Testis (tissue), 3 donors: ENCODE data around the gene IRF2BPL. TPM values are rescaled to one million over a fixed set of nuclear protein-coding genes. Genes with fewer than 3 reads are reported as not detected.

ENCODE experiments used
- DNase-seq: peaks from one replicate; pipeline ENCODE4 v3.0.0-alpha.2; 2019
- H3K27ac ChIP-seq, 2 donors: fragments of 200-600 bp; sonication (generic); one replicate each; pipeline ENCODE4 v1.5.1; 2019
- H3K27me3 ChIP-seq: fragments of 200-600 bp; sonication (generic); one replicate; pipeline ENCODE4 v1.5.1; 2019
- H3K36me3 ChIP-seq: fragments of 200-600 bp; sonication (generic); one replicate; pipeline ENCODE4 v1.5.1; 2017; ENCODE audit warnings: low read depth; ENCODE audit errors: missing control alignments
- H3K4me1 ChIP-seq: fragments of 200-600 bp; sonication (generic); one replicate; pipeline ENCODE4 v1.5.1; 2019
- H3K4me3 ChIP-seq, 2 donors: fragments of 200-600 bp; sonication (generic); one replicate each; pipeline ENCODE4 v1.5.1; 2017 to 2019
- H3K9me3 ChIP-seq: fragments of 200-600 bp; sonication (generic); one replicate; pipeline ENCODE4 v1.5.1; 2017
- CTCF ChIP-seq, 3 experiments: fragments of 450-650 bp in 2 of 3; fragments of 200-600 bp in 1 of 3; sonication (generic) in 1 of 3; IDR thresholded peaks; one replicate each; pipeline ENCODE4 v1.5.1; 2016 to 2019; ENCODE audit warnings: antibody characterized with exemption in 3 of 3, mild to moderate bottlenecking in 2 of 3, moderate library complexity in 1 of 3
- POLR2A ChIP-seq: fragments of 450-650 bp; IDR thresholded peaks from one replicate; pipeline ENCODE4 v1.6.1; 2017; ENCODE audit warnings: antibody characterized with exemption, mild to moderate bottlenecking, moderate library complexity
- WGBS, 2 donors: methylation state at CpG; one replicate each; pipeline ENCODE4 v1.1.5; 2018; 5-methylcytosine and 5-hydroxymethylcytosine counted together
- intact Hi-C: fragments of 100-400 bp; cut with DNase I; formaldehyde crosslinking; loops from one replicate; pipeline ENCODE4 v1.15.1; 2023; ENCODE audit warnings: low total_unique reads
- polyA plus RNA-seq: library from polyadenylated mRNA; stranded (reverse); fragments of 350-450 nt; fragmentation: Illumina TruSeq; extraction: RNeasy Lipid Tissue Mini Kit (QIAGEN cat#74804); gene quantifications from one replicate; pipeline ENCODE4 v1.2.3, GENCODE V29; 2014; ENCODE audit warnings: low read depth, low replicate concordance; ENCODE audit not compliant: insufficient read depth
- total RNA-seq, 2 donors: library from RNA; depleted of rRNA; stranded (reverse); fragments of >200 nt; gene quantifications; one replicate each; pipeline ENCODE4 v1.2.3, GENCODE V29; 2016

The IRF2BPL gene
- total and polyA plus RNA-seq, 3 donors from 2014 or later = 30.9 to 120 (median 94.6) TPM

- WGBS, 2 donors = 0 to 2% methylated on average over 14 to 29 of the region's 65 CpGs
- peak overlapping the region; percentile 72 to 91 for H3K4me3 ChIP-seq
- DNase-seq = no peak
- H3K27ac ChIP-seq = peak overlapping the region; percentile 94 to 98
- H3K27me3 ChIP-seq = no peaks in the 10 kb centered on the region
- H3K4me1 ChIP-seq = peaks cover 55% of the 10 kb centered on the region
- H3K9me3 ChIP-seq = no peaks in the 10 kb centered on the region
- intact Hi-C loops = loop anchor here (5.0 kb wide), 1 partner anchor 295 kb away; the partner anchor contains the start of genes GSTZ1 and POMT2
- no peaks in the 10 kb centered on the region for H3K36me3 ChIP-seq
- TF ChIP-seq CTCF (IDR thresholded peaks at IDR 0.05) (no peak), POLR2A (no peak)
These were observed 1.5 kb downstream of the IRF2BPL start for GRCh38 chr14:77026930-77027537.

GRCh38 chr14:77026166-77026929, 2.2 kb downstream of the IRF2BPL start:
- Histone ChIP-seq H3K9me3 (no peaks in the 10 kb centered on the region), H3K4me1 (peaks cover 48% of the 10 kb centered on the region), H3K36me3 (no peaks in the 10 kb centered on the region), H3K27ac (peak overlapping the region; percentile 94 to 98), H3K27me3 (no peaks in the 10 kb centered on the region), H3K4me3 (peak overlapping the region; percentile 72 to 91)
- intact Hi-C loops = loop anchor here (5.0 kb wide), 1 partner anchor 296 kb away; the partner anchor contains the start of genes GSTZ1 and POMT2
- WGBS, 2 donors = 11 to 12% methylated on average over 17 to 58 of the region's 76 CpGs
- DNase-seq = no peak
- no peak for TF ChIP-seq CTCF (IDR thresholded peaks at IDR 0.05)
- TF ChIP-seq POLR2A = no peak

- no peak for TF ChIP-seq CTCF (IDR thresholded peaks at IDR 0.05)
- TF ChIP-seq POLR2A = no peak
- peak overlapping the region; percentile 94 to 98 for H3K27ac ChIP-seq
- intact Hi-C loops = loop anchor here (5.0 kb wide), 1 partner anchor 297 kb away; the partner anchor contains the start of genes GSTZ1 and POMT2
- no peak for DNase-seq
- WGBS, 2 donors = 20 to 51% methylated on average over 9 to 41 of the region's 42 CpGs
- no peaks in the 10 kb centered on the region for H3K36me3 ChIP-seq
- H3K4me3 ChIP-seq = peak overlapping the region; percentile 72 to 91
- peaks cover 44% of the 10 kb centered on the region for H3K4me1 ChIP-seq
- H3K9me3 ChIP-seq = no peaks in the 10 kb centered on the region
- H3K27me3 ChIP-seq = no peaks in the 10 kb centered on the region
These were observed 2.8 kb downstream of the IRF2BPL start for GRCh38 chr14:77025744-77026165.

- no peaks in the 10 kb centered on the region for H3K27me3 ChIP-seq
- no peak for TF ChIP-seq POLR2A
- no peak for TF ChIP-seq CTCF (IDR thresholded peaks at IDR 0.05)
- no peaks in the 10 kb centered on the region for H3K9me3 ChIP-seq
- H3K27ac ChIP-seq = peak overlapping the region; percentile 8 to 69
- peak; percentile 53 for DNase-seq
- H3K4me1 ChIP-seq = peaks cover 31% of the 10 kb centered on the region
- peak overlapping the region in 1 of 2 donors; percentile 17 for H3K4me3 ChIP-seq
- WGBS, 2 donors = 27 to 28% methylated on average over 16 of the region's 16 CpGs
- intact Hi-C loops = no loop called here
- H3K36me3 ChIP-seq = no peaks in the 10 kb centered on the region
These were observed 4.3 kb downstream of the IRF2BPL start for GRCh38 chr14:77024171-77024691.
